ENCODE measurements around the gene DPP6.

DPP6 gene

DNA sequence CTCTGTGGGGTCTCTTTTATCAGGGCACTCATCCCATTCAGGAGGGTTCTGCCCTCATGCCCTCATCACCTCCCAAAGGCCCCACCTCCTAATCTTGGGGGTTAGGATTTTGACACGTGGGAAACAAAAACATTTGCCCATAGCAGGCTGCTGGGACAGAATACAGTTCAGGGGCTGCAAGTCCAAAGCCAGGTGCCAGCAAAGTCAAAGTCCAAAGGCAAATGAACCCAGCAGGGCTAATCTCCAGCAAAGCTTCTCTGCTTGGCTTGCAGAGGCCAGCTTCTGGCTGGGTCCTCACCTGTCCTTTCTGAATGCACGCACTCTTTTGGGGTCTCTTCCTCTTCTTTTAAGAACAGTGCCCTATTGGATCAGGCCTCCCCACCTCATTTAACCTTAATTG lies 359.9 kb downstream of the DPP6 start:
- no peak for DNase-seq (ENCODE audit: low spot score)

GRCh38 chr7:154415709-154416399 lies 363.7 kb downstream of the DPP6 start:
- no peak for DNase-seq (ENCODE audit: low spot score)

- no peak for DNase-seq (ENCODE audit: low spot score)
Observed at GRCh38 chr7:154416714-154417113, 364.5 kb downstream of the DPP6 start.

DNA sequence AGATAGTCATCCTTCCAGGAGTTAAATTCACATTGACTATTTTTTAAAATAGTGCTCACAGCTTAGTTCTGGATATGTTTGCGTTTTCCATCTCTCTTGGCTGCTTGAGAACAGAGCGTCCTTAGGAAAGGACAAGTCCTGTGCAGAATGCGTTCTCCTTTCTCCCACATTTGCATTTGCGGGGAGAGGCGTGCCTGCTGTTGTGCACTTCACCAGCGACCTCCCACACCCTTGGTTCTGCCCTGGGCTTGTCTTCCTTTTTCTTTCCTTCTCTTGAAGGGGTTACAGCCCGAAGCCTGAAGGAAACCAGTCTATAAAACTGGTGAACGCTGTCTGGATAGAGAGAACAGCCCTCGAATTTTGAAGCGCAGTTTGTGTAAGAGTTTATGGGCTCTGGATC lies 367.1 kb downstream of the DPP6 start:
- no peak for DNase-seq (ENCODE audit: low spot score)

GRCh38 chr7:154423231-154423630 lies 371.0 kb downstream of the DPP6 start:
- no peak for DNase-seq (ENCODE audit: low spot score)

GRCh38 chr7:154424350-154424749 lies 372.2 kb downstream of the DPP6 start:
- no peak for DNase-seq (ENCODE audit: low spot score)

GRCh38 chr7:154425271-154425670 lies 373.1 kb downstream of the DPP6 start:
- DNase-seq (ENCODE audit: low spot score) = no peak

DNA sequence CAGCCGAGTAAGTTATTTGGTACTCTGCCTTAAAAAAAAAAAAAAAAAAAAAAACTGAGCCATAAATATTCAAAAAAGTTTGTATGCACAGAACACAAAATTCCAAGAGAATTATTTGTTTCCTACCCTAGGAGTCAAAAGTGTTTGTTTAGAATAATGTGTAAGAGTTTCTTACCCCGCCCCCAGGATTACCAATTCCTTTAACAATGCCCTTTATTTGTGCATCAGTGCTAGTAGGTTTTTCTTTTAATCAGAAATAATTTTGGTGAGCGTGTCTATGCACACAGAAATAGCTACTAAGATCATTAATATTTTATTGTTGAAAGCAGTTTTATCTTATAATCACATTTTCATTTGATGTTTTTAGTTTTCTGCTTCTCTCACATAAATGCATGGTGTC lies 374.6 kb downstream of the DPP6 start:
- no peak for DNase-seq (ENCODE audit: low spot score)

DNA sequence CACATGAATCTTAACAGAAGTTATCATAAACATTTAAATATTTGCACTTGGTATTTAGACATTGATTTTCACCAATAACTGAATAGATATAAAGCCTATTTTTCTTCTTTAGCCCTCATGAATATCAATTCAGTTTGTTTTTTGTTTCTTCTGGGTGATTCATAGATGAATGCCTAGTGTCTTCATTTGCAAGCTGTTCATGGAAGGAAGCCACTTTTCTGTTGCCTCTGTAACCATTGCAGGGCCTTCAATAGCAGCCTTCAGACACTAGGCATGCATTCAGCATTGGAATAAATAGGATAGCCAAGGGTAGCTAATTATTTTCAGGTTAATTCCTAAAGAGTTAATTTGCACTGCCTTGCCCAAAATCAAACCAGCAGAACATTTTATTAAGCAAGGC lies 375.3 kb downstream of the DPP6 start:
- no peak for DNase-seq (ENCODE audit: low spot score)

- DNase-seq (ENCODE audit: low spot score) = no peak
Observed at GRCh38 chr7:154429666-154430404, 377.6 kb downstream of the DPP6 start.

DNA sequence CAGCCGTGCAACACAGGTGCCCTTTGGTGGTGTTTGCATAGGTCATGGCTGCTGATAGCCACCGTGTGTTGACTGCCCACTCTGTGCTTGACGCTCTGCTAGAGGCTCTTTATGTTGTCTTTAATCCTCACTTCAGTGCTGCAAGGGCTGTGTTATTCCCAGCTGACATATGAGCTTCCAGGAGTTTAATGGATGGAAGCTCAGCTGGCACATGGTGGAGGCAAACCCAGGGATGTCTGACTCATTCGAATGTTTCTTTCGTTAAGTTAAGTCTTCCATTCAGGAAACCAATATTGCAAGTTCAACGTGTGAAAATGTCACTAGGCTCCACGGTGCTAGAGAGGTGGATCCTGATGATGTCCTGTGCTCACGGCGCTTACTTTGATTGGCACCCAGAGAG lies 378.4 kb downstream of the DPP6 start:
- DNase-seq (ENCODE audit: low spot score) = no peak

GRCh38 chr7:154431045-154431444 lies 378.8 kb downstream of the DPP6 start:
- no peak for DNase-seq (ENCODE audit: low spot score)

DNA sequence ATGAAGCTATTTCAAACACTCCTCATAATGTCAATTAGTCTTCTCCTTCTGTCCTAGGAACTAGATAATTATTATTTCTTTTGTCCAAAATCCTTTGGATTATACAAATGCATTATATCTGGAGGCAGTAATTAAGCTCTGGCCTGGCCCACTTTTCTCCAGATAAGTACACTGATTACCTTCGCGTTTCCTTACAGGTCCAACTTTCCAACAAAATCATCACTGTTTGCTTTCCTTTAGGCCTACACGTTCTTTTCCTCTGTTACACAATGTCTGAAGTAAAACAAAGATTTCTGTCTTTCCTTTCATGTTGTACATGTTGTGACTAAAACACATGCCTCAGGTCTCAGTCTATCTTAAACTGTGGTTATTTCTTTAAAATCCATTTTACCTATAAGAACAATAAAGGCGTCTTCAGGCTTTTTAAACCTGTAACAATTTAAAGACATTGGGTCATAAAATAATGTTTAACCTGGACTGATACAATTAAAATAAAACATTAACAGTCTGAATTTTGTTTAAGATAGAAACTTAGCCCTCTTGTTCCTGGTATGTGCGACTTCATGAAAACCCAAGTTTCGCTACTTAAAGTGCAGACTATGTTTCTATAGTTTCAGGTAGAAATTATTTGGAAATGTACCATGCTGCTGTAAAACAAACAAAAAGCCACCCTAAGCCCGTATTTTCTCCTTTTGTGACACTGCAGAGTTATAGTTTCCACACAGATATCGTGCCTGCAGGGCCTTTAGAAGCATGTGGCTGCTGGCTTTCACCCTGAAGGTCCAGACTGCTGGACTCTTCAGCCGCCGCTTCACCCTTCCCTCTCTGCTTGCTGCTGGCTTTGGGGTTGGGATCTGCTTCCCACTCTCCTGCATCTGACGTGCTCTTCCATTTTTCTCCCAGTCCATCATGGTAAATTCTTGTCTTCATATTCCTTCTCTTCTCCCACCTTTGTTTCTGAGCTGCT lies 381.7 kb downstream of the DPP6 start:
- DNase-seq (ENCODE audit: low spot score) = no peak

- no peak for DNase-seq (ENCODE audit: low spot score)
Observed at GRCh38 chr7:154436560-154436959, 384.4 kb downstream of the DPP6 start.

GRCh38 chr7:154437234-154437633 lies 385.0 kb downstream of the DPP6 start:
- no peak for DNase-seq (ENCODE audit: low spot score)

GRCh38 chr7:154438571-154439367 lies 386.6 kb downstream of the DPP6 start:
- no peak for DNase-seq (ENCODE audit: low spot score)

DNA sequence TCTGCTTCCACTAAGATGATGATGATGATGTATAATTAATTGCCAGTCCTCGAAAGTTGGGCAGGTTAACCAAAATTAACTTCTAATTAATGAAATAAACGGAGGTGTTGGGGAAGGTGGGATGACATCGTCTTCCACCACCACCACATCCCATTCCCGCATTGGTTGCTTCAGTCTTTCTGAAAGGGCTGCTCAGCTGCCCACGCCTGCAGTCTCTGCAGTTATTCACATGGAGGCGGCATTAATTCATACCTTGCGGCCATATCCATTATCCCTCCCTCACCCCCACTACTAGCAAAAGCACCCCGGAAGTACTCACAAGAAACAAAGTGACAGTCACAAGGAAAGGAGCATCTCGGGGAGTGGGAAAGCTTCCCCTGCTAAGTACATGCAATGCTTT lies 387.9 kb downstream of the DPP6 start:
- no peak for DNase-seq (ENCODE audit: low spot score)

DNA sequence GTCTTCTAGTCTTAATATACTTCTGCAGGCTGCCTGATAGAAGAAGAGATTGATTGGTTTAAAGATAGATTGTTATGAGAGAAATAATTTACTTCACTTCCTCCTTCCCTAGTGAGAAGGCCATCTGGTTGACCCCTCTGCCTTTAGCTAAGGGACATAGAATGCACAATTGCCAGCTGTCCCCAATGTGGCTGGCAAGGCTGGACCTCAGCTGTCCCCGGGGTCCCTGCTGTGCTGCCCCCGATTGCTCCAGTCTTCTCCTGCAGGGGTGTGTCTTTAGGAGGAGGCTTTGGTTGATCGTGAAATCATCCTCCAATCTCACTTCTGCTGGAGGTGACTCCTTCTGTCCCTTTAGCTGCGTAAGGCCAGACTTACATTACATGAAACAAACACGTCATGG lies 388.5 kb downstream of the DPP6 start:
- DNase-seq (ENCODE audit: low spot score) = no peak

GRCh38 chr7:154441811-154442210 lies 389.6 kb downstream of the DPP6 start:
- no peak for DNase-seq (ENCODE audit: low spot score)

GRCh38 chr7:154442939-154443338 lies 390.7 kb downstream of the DPP6 start:
- DNase-seq (ENCODE audit: low spot score) = no peak

DNA sequence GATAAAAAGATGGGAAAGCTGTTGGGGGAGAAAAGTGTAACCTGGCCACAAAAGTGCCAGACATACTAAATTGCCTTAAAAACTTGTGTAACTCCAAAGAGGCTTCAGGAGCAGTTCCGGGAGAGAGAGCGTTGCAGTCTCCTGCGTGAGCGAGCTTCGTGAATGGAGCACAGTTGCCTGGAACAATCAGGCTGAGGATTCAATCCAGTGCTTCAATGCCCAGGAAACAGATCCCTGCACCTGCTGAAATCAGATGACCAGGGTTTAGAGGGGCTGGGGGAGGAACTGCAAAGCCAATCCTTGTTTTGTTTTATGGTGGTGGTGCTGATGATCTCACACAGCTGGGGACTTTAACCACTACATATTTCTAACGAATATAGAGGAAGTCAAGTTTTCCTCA lies 398.3 kb downstream of the DPP6 start:
- DNase-seq (ENCODE audit: low spot score) = no peak

Measured in kidney tubule cell (primary cell).